Measurements from ENCODE around the gene ZNF816.
"Not testable (repeated sequence)": the region's sequence is repeated elsewhere in the genome, so short reads cannot be mapped to it uniquely, and the experiment has no call there.

Gene ZNF816

GRCh38 chr19:52962394-52963246 is at the start of gene ZNF816:
TSS of gene ZNF816 (minus strand) at chr19:52962881. CDS start at chr19:52956089, 6,792 bp downstream.
- FAIRE-seq = no peak

DNA sequence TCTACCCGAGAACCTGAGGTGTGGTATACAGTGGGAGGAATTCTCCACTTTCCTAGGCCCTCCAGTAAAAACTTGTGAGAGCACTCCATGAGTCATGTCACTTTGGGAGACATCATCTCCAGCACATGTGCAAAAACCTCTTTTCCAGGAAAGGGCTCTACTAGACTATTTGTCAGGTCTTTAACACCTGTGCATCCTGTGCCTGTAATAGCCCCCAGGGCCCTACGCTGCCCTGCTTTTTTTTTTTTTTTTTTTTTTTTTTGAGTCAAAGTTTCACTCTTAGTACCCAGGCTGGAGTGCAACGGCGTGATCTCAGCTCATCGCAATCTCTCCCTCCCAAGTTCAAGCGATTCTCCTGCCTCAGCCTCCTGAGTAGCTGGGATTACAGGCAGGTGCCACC is 49.3 kb upstream of the ZNF816 start:
- DNase-seq (ENCODE audit: insufficient read length, low spot score) (no peak), FAIRE-seq (no peak)

More at GRCh38 chr19:52962394-52963246, at the start of gene ZNF816:
- peak; percentile 86 for DNase-seq (ENCODE audit: insufficient read length, low spot score)

DNA sequence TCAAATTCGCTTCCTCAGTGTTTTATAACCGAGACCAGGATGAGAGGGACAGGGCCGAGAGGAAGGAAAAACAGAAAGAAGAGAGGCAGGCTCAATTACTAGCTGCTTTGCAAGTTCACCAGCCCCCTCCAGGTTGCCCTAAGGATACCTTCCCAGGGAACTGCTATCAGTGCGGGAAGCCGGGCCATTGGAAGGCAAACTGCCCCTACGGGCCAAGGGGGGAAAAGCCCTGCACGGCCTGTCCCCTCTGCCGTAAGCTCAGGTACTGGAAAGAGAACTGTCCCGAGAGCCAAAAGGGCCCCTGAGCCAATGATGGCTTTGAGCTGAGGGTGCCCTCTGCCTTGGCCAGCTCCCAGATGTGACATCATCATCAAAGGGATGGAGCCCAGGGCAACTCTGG is 47.8 kb upstream of the ZNF816 start:
- no peak for DNase-seq (ENCODE audit: insufficient read length, low spot score)
- FAIRE-seq = no peak

GRCh38 chr19:53008061-53008778 is 45.5 kb upstream of the ZNF816 start:
- FAIRE-seq = no peak
- no peak for DNase-seq (ENCODE audit: insufficient read length, low spot score)

DNA sequence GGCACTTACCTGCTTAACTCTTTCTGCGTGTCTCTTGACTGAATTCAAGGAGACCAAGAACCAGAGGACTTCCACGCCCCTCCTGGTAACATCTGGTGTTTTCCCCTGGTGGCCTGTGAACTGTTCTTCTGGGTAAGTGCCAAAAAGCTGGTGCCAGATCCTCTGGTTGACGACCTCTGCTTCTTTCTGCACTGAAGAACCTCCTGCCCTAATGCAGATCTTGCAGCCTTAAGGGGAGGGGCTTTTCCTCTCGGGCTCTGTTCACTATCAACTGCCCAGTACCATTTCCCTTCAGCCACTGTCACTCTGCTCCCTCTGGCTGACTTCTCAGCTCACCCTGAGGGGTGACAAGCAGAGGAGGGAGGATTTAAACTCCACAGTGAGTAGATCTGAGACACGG is 44.9 kb upstream of the ZNF816 start:
- no peak for DNase-seq (ENCODE audit: insufficient read length, low spot score)
- FAIRE-seq = no peak

GRCh38 chr19:53007200-53007599 is 44.5 kb upstream of the ZNF816 start:
- no peak for DNase-seq (ENCODE audit: insufficient read length, low spot score)
- no peak for FAIRE-seq

DNA sequence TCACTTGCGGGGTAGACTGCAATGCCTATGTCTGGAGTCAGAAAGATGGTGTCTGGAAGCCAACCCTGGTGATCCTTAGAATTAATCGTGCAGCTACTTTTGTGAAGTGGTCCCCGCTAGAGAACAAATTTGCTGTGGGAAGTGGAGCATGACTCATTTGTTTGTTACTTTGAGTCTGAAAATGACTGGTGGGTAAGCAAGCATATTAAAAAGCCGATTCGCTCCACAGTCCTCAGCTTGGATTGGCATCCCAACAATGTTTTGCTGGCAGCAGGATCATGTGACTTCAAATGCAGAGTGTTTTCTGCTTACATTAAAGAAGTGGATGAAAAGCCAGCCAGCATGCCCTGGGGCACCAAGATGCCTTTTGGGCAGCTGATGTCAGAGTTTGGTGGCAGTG is 41.6 kb upstream of the ZNF816 start:
- DNase-seq (ENCODE audit: insufficient read length, low spot score) = no peak

DNA sequence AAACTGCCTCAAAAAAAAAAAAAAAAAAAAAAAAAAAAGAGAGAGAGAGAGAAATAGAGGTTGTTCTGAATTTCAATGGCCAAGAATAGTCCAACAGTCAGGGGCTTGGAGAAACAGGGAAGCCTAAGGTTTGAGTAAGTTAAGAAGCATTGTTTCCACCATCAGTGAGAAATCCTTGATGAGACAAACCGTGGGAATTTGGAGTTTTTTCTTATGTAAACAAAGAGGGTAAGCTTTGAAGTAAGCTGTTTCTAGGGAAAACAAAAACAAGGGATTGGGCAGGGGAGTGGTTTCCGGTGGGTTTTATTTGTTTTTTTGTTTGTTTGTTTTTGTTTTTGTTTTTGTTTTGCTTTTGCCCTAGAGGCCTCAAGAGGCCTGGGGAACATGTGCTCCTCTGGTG is 39.8 kb upstream of the ZNF816 start:
- no peak for FAIRE-seq
- DNase-seq (ENCODE audit: insufficient read length, low spot score) = no peak

More for the DNA sequence above, 41.6 kb upstream of the ZNF816 start:
- peak; percentile 72 for FAIRE-seq

DNA sequence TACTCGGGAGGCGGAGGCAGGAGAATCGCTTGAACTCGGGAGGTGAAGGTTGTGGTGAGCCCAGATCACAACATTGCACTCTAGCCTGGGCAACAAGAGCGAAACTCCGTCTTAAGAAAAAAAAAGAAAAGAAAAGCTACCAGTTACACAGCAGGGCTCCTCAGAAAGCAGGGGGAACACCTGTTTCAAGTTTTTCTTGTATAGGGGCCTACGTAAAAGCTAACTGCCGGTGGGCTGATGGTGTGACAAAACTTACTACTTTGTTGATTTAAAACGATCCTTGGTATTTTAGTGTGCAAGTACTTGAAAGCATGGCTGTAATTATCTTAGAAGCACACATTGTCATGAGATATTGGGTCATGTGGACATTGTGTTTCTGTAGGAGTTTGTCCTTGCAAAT is 35.3 kb upstream of the ZNF816 start:
- no peak for DNase-seq (ENCODE audit: insufficient read length, low spot score)
- FAIRE-seq = no peak

GRCh38 chr19:52995711-52996110 is 33.0 kb upstream of the ZNF816 start:
- DNase-seq (ENCODE audit: insufficient read length, low spot score) = no peak
- FAIRE-seq = no peak

DNA sequence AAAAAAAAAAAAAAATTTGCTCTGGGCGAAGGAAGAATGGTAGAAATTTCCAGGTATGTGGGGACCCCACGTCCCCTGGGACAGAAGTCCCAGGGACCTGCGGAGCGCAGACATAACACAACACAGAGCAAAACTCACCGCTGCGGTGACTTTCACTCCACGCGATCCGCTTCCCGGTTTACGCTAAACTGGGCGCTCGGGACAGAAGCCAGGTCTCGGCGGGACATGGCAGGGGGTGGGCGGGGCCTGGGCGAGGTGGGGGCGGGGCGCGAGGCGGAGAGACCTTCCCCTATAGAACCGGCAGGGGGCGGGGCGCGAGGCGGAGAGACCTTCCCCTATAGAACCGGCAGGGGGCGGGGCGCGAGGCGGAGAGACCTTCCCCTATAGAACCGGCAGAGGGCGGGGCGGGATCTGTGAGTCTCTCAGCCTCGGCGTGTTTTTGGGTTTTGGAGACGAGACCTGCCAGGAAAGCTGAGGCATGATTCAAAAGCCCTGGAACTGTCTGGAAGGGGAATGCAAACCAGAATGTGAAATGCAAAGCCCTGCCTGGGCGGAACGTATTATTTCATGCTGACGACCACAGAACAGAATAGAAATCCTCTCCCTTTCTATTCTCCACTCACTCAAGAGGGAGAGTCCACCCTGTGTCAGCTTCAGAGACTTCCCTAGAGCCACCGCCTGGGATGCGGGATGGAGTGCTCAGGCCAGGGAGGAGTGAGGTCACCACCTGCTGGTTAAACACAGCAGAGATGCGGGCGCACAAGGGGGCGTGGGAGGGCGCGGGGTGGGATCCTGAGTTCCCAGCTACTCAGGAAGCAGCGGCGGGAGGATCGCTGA is 30.9 kb upstream of the ZNF816 start:
- FAIRE-seq = no peak
- peak; percentile 39 for DNase-seq (ENCODE audit: insufficient read length, low spot score)

DNA sequence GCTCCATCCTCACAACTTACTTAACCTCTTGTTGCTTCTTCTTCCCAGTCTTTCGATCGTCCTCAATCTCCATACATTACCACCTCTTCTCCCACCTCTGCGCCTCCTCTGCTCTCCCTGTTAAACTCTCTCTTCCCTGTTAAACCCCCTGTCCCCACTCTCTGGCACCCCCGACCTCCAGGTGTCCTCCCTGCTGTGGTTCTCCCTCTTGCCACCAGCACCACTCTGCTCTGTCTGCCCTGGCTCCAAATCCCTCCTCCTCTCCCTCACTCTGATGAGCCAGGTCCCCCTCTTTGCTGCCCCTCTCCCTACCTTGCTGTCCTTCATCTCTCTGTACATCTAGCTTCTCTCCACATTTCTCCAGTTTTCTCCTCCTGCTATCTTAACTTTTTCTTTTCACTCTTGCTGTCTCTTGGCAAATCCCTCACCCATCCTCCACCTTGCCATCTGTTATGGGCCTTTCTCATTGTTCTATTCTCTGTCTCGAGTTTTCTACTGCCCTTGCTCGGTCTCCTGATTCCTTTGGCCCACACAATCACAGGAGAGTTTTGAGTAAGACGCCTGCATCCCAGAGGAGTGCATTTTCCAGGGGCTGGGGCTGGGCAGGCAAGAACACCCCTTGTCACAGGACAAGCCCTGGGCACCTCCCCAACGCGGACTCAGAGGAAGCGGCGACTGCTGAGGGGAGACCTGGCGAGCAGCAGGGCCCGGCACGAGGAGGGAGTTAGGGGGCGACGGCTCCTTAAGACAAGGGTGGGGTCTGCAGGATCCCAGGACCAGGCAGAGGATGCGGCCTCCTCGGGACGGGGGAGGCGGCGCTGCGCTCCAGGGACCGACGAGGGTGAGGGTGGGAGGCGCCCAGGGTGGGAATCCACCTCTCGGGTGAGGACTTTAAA is 29.7 kb upstream of the ZNF816 start:
- no peak for FAIRE-seq
- no peak for DNase-seq (ENCODE audit: insufficient read length, low spot score)

DNA sequence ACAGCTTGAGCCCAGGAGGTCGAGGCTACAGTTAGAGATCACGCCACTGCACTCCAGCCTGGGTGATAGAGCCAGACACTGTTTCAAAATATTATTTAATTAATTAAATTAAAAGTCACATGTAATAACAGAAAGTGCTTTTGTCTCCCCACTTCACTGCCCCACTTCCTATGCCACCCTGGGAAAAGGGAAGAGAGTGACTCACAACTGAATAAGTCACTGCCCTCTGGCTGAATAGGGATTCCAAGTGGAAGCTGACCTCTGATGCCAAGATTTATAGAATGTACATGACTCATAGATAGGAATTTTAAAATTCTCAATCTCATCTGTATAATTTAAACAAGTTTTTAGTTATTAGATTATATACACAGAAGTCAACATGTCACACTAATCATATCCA is 28.8 kb upstream of the ZNF816 start:
- DNase-seq (ENCODE audit: insufficient read length, low spot score) = peak; percentile 33
- no peak for FAIRE-seq

- DNase-seq (ENCODE audit: insufficient read length, low spot score) (no peak), FAIRE-seq (no peak)
These were observed 28.2 kb upstream of the ZNF816 start for GRCh38 chr19:52990759-52991418.

GRCh38 chr19:52988506-52988905 is 25.8 kb upstream of the ZNF816 start:
- no peak for FAIRE-seq
- no peak for DNase-seq (ENCODE audit: insufficient read length, low spot score)

GRCh38 chr19:52987221-52987620 is 24.5 kb upstream of the ZNF816 start:
- DNase-seq (ENCODE audit: insufficient read length, low spot score) (no peak), FAIRE-seq (peak; percentile 42)

GRCh38 chr19:52983167-52983566 is 20.5 kb upstream of the ZNF816 start:
- FAIRE-seq; DNase-seq (ENCODE audit: insufficient read length, low spot score): not testable (repeated sequence)

- no peak for DNase-seq (ENCODE audit: insufficient read length, low spot score)
- no peak for FAIRE-seq
These were observed 18.6 kb upstream of the ZNF816 start for GRCh38 chr19:52981329-52981728.

DNA sequence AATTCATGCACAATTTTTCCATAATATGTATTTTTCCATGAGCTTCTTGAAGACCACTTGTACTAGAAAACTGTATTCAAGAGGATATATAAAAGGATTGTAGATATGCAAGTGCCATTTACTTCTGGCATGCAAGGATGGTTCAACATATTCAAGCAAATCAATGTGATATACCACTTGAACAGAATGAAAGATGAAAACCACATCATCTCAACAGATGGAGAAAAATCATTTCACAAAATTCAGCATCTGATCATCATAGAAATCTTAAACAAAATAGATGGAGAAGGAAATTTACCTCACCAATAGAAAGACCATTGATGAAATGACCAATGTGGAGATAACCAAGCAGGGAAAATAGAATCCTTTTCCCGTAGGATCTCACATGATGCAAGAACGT is 5.1 kb upstream of the ZNF816 start:
- DNase-seq (ENCODE audit: insufficient read length, low spot score) = no peak
- no peak for FAIRE-seq

GRCh38 chr19:52963247-52963618 is 552 bp upstream of the ZNF816 start:
- no peak for FAIRE-seq

More at GRCh38 chr19:52963247-52963618, 552 bp upstream of the ZNF816 start:
- peak; percentile 10 for DNase-seq (ENCODE audit: insufficient read length, low spot score)
